ENCODE results near the gene ARHGEF3.

- TF ChIP-seq BHLHE40 (IDR thresholded peaks at IDR 0.05; ENCODE audit: borderline replicate concordance) (no peak), ELF4 (IDR thresholded peaks at IDR 0.05) (no peak), TARDBP (IDR thresholded peaks at IDR 0.05) (no peak), SP1 (IDR thresholded peaks at IDR 0.05) (no peak), ZNF384 (IDR thresholded peaks at IDR 0.05) (no peak), FOXM1 (IDR thresholded peaks at IDR 0.05; ENCODE audit: borderline replicate concordance) (no peak), ARNT (IDR thresholded peaks at IDR 0.05) (no peak), PKNOX1 (IDR thresholded peaks at IDR 0.05) (no peak; the same call in 1 of the 2 replicates), LEF1 (IDR thresholded peaks at IDR 0.05; ENCODE audit: borderline replicate concordance) (no peak)
These were observed 11.9 kb upstream of the ARHGEF3 start for GRCh38 chr3:56813653-56813960.
